Stomach (tissue), 9 donors: Measurements from ENCODE around the gene ATG14. TPM values are rescaled to one million over a fixed set of nuclear protein-coding genes. Genes with fewer than 3 reads are reported as not detected.

Experiments
- DNase-seq, 2 donors: peaks; one replicate each; pipeline versions ENCODE4 v3.0.0 to v3.0.0-alpha.2; 2013 to 2019
- H3K27ac ChIP-seq, 5 donors: fragments of 200-600 bp in 4 of 5; sonication (generic) in 4 of 5; one replicate each; pipeline ENCODE4 v1.5.1; 2013 to 2019; ENCODE audit warnings: mild to moderate bottlenecking in 1 of 5, moderate library complexity in 1 of 5
- H3K27me3 ChIP-seq, 3 donors: fragments of 200-600 bp; sonication (generic); one replicate each; pipeline ENCODE4 v1.5.1; 2017 to 2019; ENCODE audit warnings: mixed run types in 1 of 3
- H3K36me3 ChIP-seq, 4 donors: fragments of 200-600 bp; sonication (generic); 1 replicate in 3 of 4; 2 replicates in 1 of 4; pipeline ENCODE4 v1.5.1; 2016 to 2019
- H3K4me1 ChIP-seq, 4 donors: fragments of 200-600 bp; sonication (generic); one replicate each; pipeline ENCODE4 v1.5.1; 2016 to 2019
- H3K4me3 ChIP-seq, 4 donors: fragments of 200-600 bp; sonication (generic) in 3 of 4; one replicate each; pipeline ENCODE4 v1.5.1; 2016 to 2019; ENCODE audit warnings: mild to moderate bottlenecking in 1 of 4
- H3K9me3 ChIP-seq, 4 donors: fragments of 200-600 bp; sonication (generic); one replicate each; pipeline ENCODE4 v1.5.1; 2016 to 2019
- EP300 ChIP-seq: sonication (generic); formaldehyde crosslinking; IDR thresholded peaks from one replicate; pipeline ENCODE4 v1.6.1; 2017; ENCODE audit warnings: antibody characterized with exemption
- POLR2A ChIP-seq, 4 donors: fragments of 450-650 bp; IDR thresholded peaks; one replicate each; pipeline ENCODE4 v1.6.1; 2016; ENCODE audit warnings: antibody characterized with exemption in 4 of 4, control low read depth in 2 of 4, mild to moderate bottlenecking in 1 of 4, moderate library complexity in 1 of 4
- POLR2AphosphoS5 ChIP-seq, 3 donors: sonication (generic); formaldehyde crosslinking; IDR thresholded peaks; one replicate each; pipeline ENCODE4 v1.6.1; 2016; ENCODE audit warnings: antibody characterized with exemption in 3 of 3
- WGBS, 5 donors: extraction: QIAGEN DNeasy Blood & Tissue Kit in 3 of 5; methylation state at CpG; one replicate each; pipeline versions ENCODE4 v1.1.5 to v1.1.7; 2013 to 2018; 5-methylcytosine and 5-hydroxymethylcytosine counted together
- intact Hi-C: fragments of 100-400 bp; cut with DNase I; formaldehyde crosslinking; loops from one replicate; pipeline ENCODE4 v1.15.1; 2023; ENCODE audit warnings: low total_unique reads
- polyA plus RNA-seq, 3 donors: library from polyadenylated mRNA; stranded (reverse); fragments of 200-250 nt; gene quantifications; one replicate each; pipeline ENCODE4 v1.2.3, GENCODE V29; 2013
- total RNA-seq, 5 donors: library from RNA; depleted of rRNA; stranded (reverse); fragments of >200 nt; gene quantifications; one replicate each; pipeline versions ENCODE4 v1.1.0 to v1.2.3, GENCODE V29; 2014 to 2016
- TF ChIP-seq, protein P1 (sequence below), 7 experiments: fragments of 450-650 bp in 4 of 7; fragments of 200-600 bp in 3 of 7; sonication (generic) in 3 of 7; IDR thresholded peaks; one replicate each; pipeline ENCODE4 v1.5.1; 2016 to 2019; ENCODE audit warnings: antibody characterized with exemption in 7 of 7, control low read depth in 2 of 7, mild to moderate bottlenecking in 1 of 7
- donor health status: healthy with polysubstance abuse.
- donor health status: Bipolar disorder and iron deficiency.
- donor health status: healthy.

The ATG14 gene
- total and polyA plus RNA-seq, 8 donors: 3.3 to 29.7 (median 5.8) TPM

DNA sequence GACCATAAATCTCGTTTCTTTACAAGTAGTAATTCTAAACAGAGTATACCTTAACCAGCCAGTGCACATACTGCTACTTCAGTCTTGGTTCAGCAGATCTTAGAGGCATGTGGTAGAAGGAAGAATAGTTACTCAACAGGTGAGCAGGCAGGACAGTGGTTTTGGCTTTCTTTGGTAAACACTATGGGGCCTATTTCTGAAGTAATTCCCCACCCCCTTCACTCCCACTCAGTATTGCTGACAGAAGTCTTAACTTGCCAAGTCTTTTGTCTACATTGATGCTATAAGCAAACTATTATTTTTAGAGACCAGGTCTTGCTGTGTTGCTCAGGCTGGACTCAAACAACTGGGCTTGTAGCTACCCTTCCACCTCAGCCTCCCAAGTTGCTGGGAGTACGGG lies 71.9 kb downstream of the ATG14 start:
- no peak overlapping the region for H3K27ac ChIP-seq

DNA sequence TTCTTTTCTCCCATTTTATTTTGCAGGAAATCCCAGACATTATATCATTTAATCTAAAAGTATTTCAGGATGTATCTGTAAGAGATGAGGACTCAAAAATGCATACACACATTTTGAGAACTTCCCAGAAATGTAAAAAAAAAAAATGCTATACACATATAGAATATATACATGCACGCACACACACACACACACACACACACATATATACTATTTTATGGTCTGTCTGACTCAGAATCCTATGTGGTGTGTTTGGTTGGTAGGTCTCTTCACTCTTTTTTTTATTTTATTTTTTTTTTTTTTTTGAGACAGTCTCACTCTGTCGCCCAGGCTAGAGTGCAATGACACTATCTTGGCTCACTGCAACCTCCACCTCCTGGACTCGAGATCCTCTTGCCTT lies 74.9 kb downstream of the ATG14 start:
- no peaks in the 10 kb centered on the region for H3K9me3 ChIP-seq
- H3K4me1 ChIP-seq: peaks cover 41 to 88% (median 65%) of the 10 kb centered on the region in 4 donors
- TF ChIP-seq, protein P1, sequence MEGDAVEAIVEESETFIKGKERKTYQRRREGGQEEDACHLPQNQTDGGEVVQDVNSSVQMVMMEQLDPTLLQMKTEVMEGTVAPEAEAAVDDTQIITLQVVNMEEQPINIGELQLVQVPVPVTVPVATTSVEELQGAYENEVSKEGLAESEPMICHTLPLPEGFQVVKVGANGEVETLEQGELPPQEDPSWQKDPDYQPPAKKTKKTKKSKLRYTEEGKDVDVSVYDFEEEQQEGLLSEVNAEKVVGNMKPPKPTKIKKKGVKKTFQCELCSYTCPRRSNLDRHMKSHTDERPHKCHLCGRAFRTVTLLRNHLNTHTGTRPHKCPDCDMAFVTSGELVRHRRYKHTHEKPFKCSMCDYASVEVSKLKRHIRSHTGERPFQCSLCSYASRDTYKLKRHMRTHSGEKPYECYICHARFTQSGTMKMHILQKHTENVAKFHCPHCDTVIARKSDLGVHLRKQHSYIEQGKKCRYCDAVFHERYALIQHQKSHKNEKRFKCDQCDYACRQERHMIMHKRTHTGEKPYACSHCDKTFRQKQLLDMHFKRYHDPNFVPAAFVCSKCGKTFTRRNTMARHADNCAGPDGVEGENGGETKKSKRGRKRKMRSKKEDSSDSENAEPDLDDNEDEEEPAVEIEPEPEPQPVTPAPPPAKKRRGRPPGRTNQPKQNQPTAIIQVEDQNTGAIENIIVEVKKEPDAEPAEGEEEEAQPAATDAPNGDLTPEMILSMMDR (IDR thresholded peaks at IDR 0.05): no peak
- TF ChIP-seq POLR2A (IDR thresholded peaks at IDR 0.05) (no peak), POLR2AphosphoS5 (IDR thresholded peaks at IDR 0.05) (no peak), EP300 (no peak)
- intact Hi-C loops: no loop called here
- no peaks in the 10 kb centered on the region for H3K36me3 ChIP-seq
- 84 to 91% (median 89%) methylated on average over 3 of the region's 3 CpGs for WGBS, 5 donors
- peak overlapping the region in 4 of 5 donors; percentile 20 to 56 (median 33) for H3K27ac ChIP-seq
- H3K4me3 ChIP-seq: no peak overlapping the region
- DNase-seq: no peak
- H3K27me3 ChIP-seq: no peaks in the 10 kb centered on the region

More for the DNA sequence above, 71.9 kb downstream of the ATG14 start:
- H3K36me3 ChIP-seq: no peaks in the 10 kb centered on the region
- H3K4me3 ChIP-seq: no peak overlapping the region
- TF ChIP-seq, protein P1 (IDR thresholded peaks at IDR 0.05): no peak
- TF ChIP-seq POLR2AphosphoS5 (IDR thresholded peaks at IDR 0.05): no peak
- no peaks in the 10 kb centered on the region for H3K27me3 ChIP-seq
- intact Hi-C loops: no loop called here
- WGBS, 5 donors: 51 to 78% (median 58%) methylated on average over 2 of the region's 2 CpGs
- H3K4me1 ChIP-seq: peaks cover 24 to 72% (median 44%) of the 10 kb centered on the region in 4 donors
- no peaks in the 10 kb centered on the region for H3K9me3 ChIP-seq
- no peak for DNase-seq

DNA sequence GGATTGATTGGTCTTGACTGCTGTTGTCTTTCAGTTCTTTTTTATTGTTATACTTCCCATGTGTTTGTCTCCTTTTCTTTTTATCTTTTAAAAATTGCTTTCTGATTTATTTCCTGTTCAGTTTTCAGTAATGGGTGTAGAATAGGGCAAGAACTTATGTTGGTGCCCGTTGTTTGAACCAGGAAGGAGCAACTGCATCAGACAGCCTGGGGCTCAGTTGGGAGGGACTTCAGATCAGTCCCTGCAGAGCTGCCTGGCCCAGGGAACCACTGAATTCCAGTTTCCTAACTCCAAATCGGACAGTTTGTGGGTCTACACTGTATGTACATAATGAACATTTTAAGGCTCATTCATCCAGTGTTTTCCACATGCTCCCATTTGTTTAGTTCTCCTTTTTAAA lies 75.5 kb downstream of the ATG14 start:
- DNase-seq: peak; percentile 42 to 86
- no peak overlapping the region for H3K4me3 ChIP-seq
- no peaks in the 10 kb centered on the region for H3K9me3 ChIP-seq
- 27 to 41% (median 32%) methylated on average over 2 of the region's 2 CpGs for WGBS, 5 donors
- intact Hi-C loops: no loop called here
- TF ChIP-seq POLR2A (IDR thresholded peaks at IDR 0.05): no peak
- peak in 1 of 3 donors; percentile 33 for TF ChIP-seq POLR2AphosphoS5 (IDR thresholded peaks at IDR 0.05)
- peak overlapping the region in 2 of 5 donors; percentile 5 to 56 for H3K27ac ChIP-seq
- no peaks in the 10 kb centered on the region for H3K27me3 ChIP-seq
- no peaks in the 10 kb centered on the region for H3K36me3 ChIP-seq
- peaks cover 41 to 90% (median 65%) of the 10 kb centered on the region in 4 donors for H3K4me1 ChIP-seq

DNA sequence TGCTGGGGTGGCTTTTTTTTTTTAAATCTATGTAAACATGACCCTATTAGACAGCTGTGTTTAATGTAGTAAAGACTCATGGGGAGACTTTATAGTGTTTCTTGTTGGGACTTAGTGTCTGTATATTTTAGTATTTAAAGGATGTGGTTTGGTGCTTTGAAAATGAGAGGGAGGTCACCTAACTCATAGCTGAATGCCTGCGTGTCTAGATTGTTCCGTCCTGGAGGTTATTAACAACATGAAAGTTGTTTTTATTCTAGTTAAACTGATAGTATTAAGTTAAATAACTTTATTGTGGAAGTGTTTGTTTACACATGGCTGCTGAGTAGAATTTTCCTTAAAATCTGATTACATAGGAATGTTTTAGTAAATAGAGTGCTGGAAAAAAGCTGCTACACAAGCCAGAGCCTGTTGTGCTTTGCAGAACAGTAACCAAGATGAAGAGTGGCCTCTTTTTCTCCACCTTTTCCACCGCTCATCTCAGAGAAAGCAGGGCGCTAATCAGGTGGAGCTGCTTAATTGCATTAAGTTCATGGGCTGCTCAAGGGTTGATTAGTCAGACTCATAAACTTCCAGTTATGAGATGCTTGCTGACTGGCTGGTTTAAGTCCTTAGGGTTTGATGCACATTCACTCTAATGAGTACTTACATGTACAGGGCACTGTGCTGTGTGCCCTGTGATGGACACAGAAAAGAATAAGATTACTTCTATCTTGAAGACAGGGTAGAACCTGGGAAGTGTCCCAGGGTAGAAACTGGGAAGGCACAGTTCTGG lies 77.7 kb downstream of the ATG14 start:
- H3K9me3 ChIP-seq: no peaks in the 10 kb centered on the region
- peaks cover 30 to 87% (median 58%) of the 10 kb centered on the region in 4 donors for H3K4me1 ChIP-seq
- 14 to 39% (median 26%) methylated on average over 4 of the region's 4 CpGs for WGBS, 5 donors
- no peak overlapping the region for H3K4me3 ChIP-seq
- intact Hi-C loops: no loop called here
- no peaks in the 10 kb centered on the region for H3K36me3 ChIP-seq
- H3K27me3 ChIP-seq: no peaks in the 10 kb centered on the region
- peak overlapping the region in 4 of 5 donors; percentile 38 to 80 (median 70) for H3K27ac ChIP-seq
- DNase-seq: peak in 1 of 2 donors; percentile 27
- TF ChIP-seq POLR2AphosphoS5 (IDR thresholded peaks at IDR 0.05) (no peak), EP300 (no peak), POLR2A (IDR thresholded peaks at IDR 0.05) (no peak)
- TF ChIP-seq, protein P1 (IDR thresholded peaks at IDR 0.05): no peak
